HG02938 (cell line): ENCODE data around the gene HLA-B.

Source experiments
- ATAC-seq: cut with Tn5 transposase; IDR thresholded peaks from one replicate; pipeline ENCODE4 v1.9.1; 2021; ENCODE audit warnings: mild to moderate bottlenecking, moderate library complexity; ENCODE audit not compliant: unreplicated experiment

HLA-B gene

DNA sequence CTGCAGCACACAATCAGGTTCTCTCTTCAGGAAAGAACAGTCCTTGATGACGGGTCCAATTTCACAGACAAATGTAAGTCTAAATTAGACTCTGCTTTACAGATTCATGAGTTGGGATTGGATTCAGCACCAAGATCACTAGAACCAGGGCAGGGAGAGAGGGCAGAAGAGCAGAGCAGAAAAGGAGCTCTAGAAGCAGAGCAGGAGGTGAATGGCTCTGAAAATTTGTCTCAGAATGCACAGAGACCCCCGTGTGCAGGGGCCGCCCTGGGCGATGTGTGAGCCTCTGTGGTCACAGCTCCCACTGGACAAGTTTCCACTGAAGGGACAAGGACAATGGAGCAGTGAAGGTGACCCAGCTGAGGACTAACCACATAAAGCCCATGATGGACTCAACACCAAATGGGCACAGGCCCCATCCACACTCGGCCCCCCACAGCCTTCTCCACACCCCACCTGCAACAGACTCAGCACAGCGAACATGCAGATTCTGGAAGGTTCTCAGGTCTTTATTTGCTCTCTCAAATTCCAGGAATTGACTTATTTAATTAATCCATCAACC is 3.5 kb downstream of the HLA-B start:
- ATAC-seq: no peak

- ATAC-seq: no peak
These were observed 4.1 kb downstream of the HLA-B start for GRCh38 chr6:31352683-31353383.

- ATAC-seq: no peak
These were observed 4.7 kb downstream of the HLA-B start for GRCh38 chr6:31352310-31352682.

DNA sequence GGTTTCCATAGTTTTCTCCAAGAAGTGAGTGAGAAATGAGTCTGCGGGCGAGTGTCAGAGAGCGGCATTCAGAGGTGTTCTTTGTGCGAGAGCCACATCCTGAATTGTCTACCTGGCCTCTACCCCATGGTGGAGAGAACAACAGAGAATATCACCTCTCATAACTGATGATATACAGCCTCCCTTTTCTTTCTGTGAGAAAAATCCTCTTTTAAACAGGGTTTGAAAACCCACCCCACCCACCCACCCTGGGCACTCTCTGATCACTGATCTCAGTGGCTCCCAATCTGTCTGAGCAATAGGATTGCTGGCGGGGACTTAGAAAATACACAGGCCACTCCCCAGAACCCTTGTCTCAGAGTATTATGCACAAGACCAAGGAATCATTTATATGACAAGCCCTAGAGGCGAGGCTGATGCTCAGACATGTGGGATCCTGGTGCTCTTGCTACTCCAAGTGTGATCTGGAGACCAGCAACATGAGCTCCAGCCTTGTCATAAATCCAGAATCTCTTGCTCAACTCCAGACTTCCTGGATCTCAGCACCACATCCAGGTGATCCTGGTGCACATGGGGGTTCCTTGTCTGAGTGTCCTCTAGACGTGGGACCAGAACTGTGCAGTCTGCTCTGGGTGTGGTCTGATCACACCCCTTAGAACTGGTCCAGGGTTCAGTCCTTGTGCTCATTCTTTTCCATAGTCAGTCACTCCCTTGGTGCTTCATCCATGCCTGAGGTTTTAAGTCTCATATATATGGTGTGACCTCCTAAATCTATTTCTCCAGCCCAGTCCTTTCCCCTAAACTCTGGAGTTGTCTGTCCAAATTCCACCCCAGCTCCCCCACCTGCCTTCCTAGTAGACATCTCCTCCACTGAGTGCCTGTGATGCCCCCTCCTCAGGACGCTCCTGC is 5.3 kb downstream of the HLA-B start:
- no peak for ATAC-seq

GRCh38 chr6:31351033-31351380 is 6.0 kb downstream of the HLA-B start:
- no peak for ATAC-seq

GRCh38 chr6:31350196-31351032 is 6.6 kb downstream of the HLA-B start:
- no peak for ATAC-seq

- no peak for ATAC-seq
These were observed 7.7 kb downstream of the HLA-B start for GRCh38 chr6:31349301-31349700.

DNA sequence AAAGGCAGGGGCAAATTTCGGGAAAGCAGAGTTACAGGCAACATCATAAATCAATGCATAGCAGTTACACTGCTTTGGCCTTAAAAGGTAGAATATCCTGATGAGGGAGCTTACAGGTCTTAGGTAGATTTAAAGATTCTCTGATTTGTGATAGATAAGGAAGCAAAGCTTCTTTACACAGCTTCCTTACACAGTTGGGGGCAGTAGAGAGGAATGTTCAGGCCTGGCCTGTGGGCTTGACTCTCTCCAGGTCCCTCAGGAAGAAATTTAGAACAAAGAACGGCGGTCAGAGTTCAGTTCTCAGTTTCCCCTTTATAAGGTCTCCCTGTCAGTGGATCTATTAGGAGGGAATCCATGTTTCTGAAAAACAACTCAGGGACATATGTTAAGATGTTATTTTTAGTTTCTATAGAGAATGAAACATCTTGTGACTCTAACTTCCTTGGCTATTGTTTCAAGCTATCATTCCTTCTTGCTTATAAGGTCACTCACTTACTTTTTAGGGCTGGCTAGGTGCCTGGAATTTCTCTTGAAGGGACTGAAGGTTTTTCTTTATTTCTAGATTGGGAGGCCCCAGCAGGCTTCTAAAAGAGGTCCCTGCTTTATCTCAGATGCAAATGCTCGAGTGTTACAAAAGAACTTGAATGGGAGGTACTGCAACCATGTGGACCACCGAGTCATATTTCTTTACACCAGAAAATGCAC is 11.8 kb downstream of the HLA-B start:
- ATAC-seq: no peak

GRCh38 chr6:31340228-31340627 is 16.8 kb downstream of the HLA-B start:
- no peak for ATAC-seq

- no peak for ATAC-seq
These were observed 17.8 kb downstream of the HLA-B start for GRCh38 chr6:31339210-31339609.

DNA sequence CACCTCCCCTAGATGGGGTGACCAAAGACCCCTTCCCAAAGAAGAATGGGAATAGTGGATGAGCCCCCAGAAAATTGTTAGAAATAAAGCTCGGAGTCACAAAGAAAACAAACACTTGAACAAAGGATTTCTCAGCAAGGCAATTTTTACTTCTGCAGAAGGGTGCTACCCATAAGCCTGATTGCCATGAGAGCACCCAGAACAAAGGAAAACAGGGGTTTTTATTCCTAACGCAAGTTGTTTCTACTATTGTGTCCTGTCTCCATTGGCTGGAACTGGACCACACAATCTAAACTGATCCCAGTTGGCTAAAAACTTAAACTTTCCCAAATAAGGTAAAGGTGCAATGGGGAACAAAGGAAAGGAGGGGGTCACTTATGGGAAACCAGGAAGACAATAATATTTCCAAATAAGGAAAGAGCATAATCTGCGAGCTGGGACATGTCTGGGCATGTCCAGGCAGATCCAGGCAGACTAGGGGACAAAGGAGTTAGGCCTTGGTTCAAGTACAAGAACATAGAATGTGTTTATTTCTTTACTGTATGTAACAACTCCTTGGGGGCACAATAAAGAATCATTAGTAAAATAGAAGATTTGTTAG is 20.0 kb downstream of the HLA-B start:
- no peak for ATAC-seq

DNA sequence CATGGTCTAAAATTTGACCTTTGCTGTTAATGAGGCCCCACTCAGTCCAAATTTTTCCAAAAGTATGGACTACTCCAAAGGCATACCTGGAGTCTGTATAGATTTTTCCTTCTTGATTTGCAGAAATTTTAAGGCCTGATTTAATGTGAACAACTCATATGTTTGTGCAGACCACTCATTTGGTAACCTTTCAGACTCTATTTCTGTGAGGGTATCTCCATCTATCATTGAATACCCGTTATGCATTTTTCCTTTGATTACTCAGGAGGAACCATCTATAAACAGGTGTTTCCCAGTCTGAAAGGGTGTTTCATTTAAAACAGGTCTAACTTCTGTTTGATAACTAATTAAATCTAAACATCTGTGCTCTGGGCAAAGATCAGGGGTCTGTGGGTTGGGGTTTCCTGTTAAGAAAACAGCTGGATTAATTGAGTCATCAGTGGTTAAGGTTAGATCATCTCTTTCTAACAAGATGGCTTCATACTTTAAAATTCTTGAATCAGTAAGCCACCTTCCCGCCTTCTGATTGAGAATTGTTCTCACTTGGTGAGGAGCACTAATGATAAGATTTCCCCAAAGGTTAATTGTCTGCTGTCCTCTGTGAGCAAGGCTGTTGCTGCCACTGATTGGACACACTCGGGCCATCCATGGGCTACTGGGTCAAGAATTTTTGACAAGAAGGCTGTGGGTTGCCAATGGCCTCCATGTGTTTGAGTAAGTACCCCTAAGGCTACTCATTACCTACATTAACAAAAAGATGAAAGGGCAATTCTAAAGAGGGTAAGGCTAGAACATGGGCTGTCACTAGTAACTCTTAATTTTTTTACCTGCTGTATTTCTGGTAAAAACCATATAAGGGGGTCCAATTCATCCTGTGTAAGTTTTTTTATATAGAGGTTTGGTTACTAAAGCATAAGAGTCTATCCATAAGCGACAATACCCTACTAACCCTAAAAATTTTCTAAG is 24.1 kb downstream of the HLA-B start:
- ATAC-seq: no peak

DNA sequence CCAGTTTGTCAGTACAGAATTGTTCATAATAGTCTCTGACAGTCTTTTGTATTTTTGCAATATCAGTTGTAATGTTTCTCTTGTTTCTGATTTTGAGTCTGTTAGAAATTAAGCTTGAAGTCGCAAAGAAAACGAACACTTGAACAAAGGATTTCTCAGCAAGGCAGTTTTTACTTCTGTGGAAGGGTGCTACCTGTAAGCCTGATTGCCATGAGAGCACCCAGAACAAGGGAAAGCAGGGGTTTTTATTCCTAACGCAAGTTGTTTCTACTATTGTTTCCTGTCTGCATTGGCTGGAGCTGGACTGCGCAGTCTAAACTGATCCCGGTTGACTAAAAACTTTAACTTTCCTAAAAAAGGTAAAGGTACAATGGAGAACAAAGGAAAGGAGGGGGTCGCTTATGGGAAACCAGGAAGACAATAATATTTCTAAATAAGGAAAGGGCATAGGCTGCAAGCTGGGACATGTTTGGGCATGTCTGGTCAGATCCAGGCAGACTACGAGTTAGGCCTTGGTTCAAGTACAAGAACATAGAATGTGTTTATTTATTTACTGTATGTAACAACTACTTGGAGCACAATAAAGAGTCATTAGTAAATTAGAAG is 28.5 kb downstream of the HLA-B start:
- no peak for ATAC-seq

DNA sequence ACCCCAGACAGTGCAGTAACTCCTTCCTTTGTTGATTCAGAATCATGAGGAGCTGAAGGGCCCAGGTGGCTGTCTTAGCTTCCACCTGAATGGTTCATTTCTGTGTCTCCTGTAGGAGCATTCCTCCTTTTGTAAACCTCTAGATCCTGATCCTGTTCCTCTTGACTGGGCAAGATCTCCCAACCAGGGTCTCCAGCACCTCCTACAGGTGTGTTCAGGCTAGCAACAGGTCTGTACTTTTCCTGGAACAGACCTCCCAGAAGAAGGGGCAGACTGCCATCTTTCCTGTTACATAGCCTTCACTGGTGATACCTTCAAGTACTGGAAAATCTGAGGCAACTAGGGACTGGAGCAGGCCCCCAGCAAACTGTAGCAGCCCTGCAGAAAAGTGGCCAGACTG is 35.2 kb downstream of the HLA-B start:
- ATAC-seq: no peak

- no peak for ATAC-seq
These were observed 35.8 kb downstream of the HLA-B start for GRCh38 chr6:31321005-31321707.

GRCh38 chr6:31317036-31317435 is 39.9 kb downstream of the HLA-B start:
- ATAC-seq: no peak

DNA sequence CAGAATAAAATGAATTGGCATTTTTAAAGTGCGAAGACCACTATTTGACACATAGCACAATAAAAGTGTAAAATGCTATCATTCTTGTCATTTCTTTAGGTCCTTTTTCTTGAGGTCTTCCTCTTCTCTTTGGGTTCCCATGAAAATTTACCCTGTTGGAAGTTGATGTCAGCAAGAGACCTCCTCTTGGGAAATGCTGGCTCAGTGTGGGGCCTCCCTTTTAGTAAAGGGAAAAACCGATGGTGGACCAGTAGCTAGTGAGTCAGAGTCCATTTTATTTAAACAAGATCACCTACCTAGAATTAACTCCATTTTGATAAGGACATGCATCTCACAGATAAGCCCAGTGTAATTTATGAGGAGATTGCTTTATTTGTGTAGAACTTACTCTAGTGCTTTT is 47.3 kb downstream of the HLA-B start:
- ATAC-seq: no peak

DNA sequence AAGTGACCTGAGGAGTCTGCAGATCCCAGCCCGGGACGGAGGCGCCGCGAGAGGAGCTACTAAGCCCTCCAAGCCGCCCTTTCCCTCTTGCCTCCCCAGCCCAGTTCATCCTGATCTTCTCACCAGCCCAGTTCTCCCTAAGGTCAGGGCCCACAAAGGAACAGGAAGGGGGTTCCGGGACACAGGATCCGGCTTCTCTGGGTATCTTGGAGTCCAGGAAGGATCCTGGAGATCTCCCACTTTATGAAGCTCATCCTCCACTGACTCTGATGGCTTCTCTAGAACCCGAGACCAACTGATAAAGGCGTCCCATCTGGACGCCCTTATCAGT is 48.2 kb downstream of the HLA-B start:
- ATAC-seq: no peak
